ENCODE measurements around the gene EPS15.

DNA sequence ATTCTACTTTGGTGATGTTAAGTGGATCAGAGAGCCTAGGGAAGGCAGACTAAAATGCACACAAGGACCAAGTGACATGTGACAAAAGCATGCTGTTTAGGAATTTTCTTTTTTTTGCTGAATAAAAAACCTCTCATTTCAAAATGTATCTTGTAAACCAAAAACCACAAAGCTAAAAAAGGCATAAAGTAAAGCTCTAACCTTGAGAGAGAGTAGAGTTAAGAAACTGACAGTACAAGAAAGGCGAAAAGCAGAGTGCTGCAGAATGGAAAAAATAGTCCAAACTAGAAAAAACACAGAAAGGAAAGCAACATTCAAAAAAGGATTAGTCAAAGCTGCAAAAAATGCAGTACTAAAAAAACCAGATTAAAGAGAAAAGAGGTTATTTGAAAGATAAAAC is 76.5 kb downstream of the EPS15 start:
- TF ChIP-seq CTCF (IDR thresholded peaks at IDR 0.05; ENCODE audit: low read depth, low read length, missing input control) (no peak), JUND (IDR thresholded peaks at IDR 0.05) (no peak), RXRA (IDR thresholded peaks at IDR 0.05) (no peak)

Measured in liver (tissue), 3 donors.